ENCODE results near the gene KCNAB1.

KCNAB1 gene

GRCh38 chr3:156236556-156237260 lies 116.3 kb downstream of the KCNAB1 start:
- no peak overlapping the region for H3K9ac ChIP-seq
- H2AFZ ChIP-seq = no peak overlapping the region
- no peak overlapping the region for H3K4me3 ChIP-seq (ENCODE audit: low read depth, low read length)
- H3K9me3 ChIP-seq (ENCODE audit: control insufficient read depth, low read length) = peaks cover 2% of the 10 kb centered on the region
- no peaks in the 10 kb centered on the region for H3K4me1 ChIP-seq
- no peak overlapping the region for H3K27ac ChIP-seq
- H3K36me3 ChIP-seq (ENCODE audit: control insufficient read depth, insufficient read depth, low read length) = no peaks in the 10 kb centered on the region
- no peak for TF ChIP-seq CTCF (IDR thresholded peaks at IDR 0.05)
- H3K27me3 ChIP-seq (ENCODE audit: control insufficient read depth, insufficient read depth, low read length) = no peaks in the 10 kb centered on the region
- H3K79me2 ChIP-seq = no peaks in the 10 kb centered on the region
- no peak overlapping the region for H3K4me2 ChIP-seq (ENCODE audit: low read length)

GRCh38 chr3:156240642-156241041 lies 120.3 kb downstream of the KCNAB1 start:
- no peaks in the 10 kb centered on the region for H3K27me3 ChIP-seq (ENCODE audit: control insufficient read depth, insufficient read depth, low read length)
- no peak for TF ChIP-seq CTCF (IDR thresholded peaks at IDR 0.05)

GRCh38 chr3:156246961-156247725 lies 126.8 kb downstream of the KCNAB1 start:
- TF ChIP-seq CTCF (IDR thresholded peaks at IDR 0.05) = no peak
- H3K79me2 ChIP-seq = no peaks in the 10 kb centered on the region

More at GRCh38 chr3:156240642-156241041, 120.3 kb downstream of the KCNAB1 start:
- H3K27ac ChIP-seq = no peak overlapping the region
- H3K79me2 ChIP-seq = no peaks in the 10 kb centered on the region
- H3K9ac ChIP-seq = no peak overlapping the region
- H3K4me2 ChIP-seq (ENCODE audit: low read length) = no peak overlapping the region
- H3K36me3 ChIP-seq (ENCODE audit: control insufficient read depth, insufficient read depth, low read length) = no peaks in the 10 kb centered on the region
- no peak overlapping the region for H3K4me3 ChIP-seq (ENCODE audit: low read depth, low read length)
- peaks cover 2% of the 10 kb centered on the region for H3K9me3 ChIP-seq (ENCODE audit: control insufficient read depth, low read length)
- no peak overlapping the region for H2AFZ ChIP-seq
- no peaks in the 10 kb centered on the region for H3K4me1 ChIP-seq

GRCh38 chr3:156250550-156250949 lies 130.2 kb downstream of the KCNAB1 start:
- H3K4me2 ChIP-seq (ENCODE audit: low read length) = no peak overlapping the region
- H3K4me3 ChIP-seq (ENCODE audit: low read depth, low read length) = no peak overlapping the region
- TF ChIP-seq CTCF (IDR thresholded peaks at IDR 0.05) = no peak
- no peaks in the 10 kb centered on the region for H3K79me2 ChIP-seq
- no peaks in the 10 kb centered on the region for H3K36me3 ChIP-seq (ENCODE audit: control insufficient read depth, insufficient read depth, low read length)
- no peaks in the 10 kb centered on the region for H3K27me3 ChIP-seq (ENCODE audit: control insufficient read depth, insufficient read depth, low read length)
- H3K9me3 ChIP-seq (ENCODE audit: control insufficient read depth, low read length) = no peaks in the 10 kb centered on the region
- no peak overlapping the region for H3K9ac ChIP-seq
- no peak overlapping the region for H3K27ac ChIP-seq
- no peak overlapping the region for H2AFZ ChIP-seq
- no peaks in the 10 kb centered on the region for H3K4me1 ChIP-seq

More at GRCh38 chr3:156246961-156247725, 126.8 kb downstream of the KCNAB1 start:
- H3K9ac ChIP-seq = no peak overlapping the region
- no peaks in the 10 kb centered on the region for H3K36me3 ChIP-seq (ENCODE audit: control insufficient read depth, insufficient read depth, low read length)
- H3K4me2 ChIP-seq (ENCODE audit: low read length) = no peak overlapping the region
- H3K27me3 ChIP-seq (ENCODE audit: control insufficient read depth, insufficient read depth, low read length) = no peaks in the 10 kb centered on the region
- no peak overlapping the region for H3K27ac ChIP-seq
- no peak overlapping the region for H3K4me3 ChIP-seq (ENCODE audit: low read depth, low read length)
- no peaks in the 10 kb centered on the region for H3K4me1 ChIP-seq
- no peak overlapping the region for H2AFZ ChIP-seq
- H3K9me3 ChIP-seq (ENCODE audit: control insufficient read depth, low read length) = no peaks in the 10 kb centered on the region
